Neural progenitor cell (in vitro differentiated cells): Measurements from ENCODE around the gene LRP1B.

Source experiments
- CTCF ChIP-seq: fragments of 200-600 bp; sonication (generic); IDR thresholded peaks from 2 replicates; pipeline ENCODE4 v1.5.1; 2017; ENCODE audit warnings: antibody characterized with exemption, mild to moderate bottlenecking
- EZH2 ChIP-seq: fragments of 200-600 bp; sonication (generic); IDR thresholded peaks from 2 replicates; pipeline ENCODE4 v1.6.1; 2017; ENCODE audit warnings: antibody characterized with exemption, mild to moderate bottlenecking, moderate library complexity
- EZH2phosphoT487 ChIP-seq: fragments of 200-600 bp; sonication (generic); IDR thresholded peaks from 2 replicates; pipeline ENCODE4 v1.6.1; 2017; ENCODE audit warnings: antibody characterized with exemption

- TF ChIP-seq CTCF (no peak), EZH2 (no peak), EZH2phosphoT487 (no peak)
Measured at GRCh38 chr2:140905083-140905781, 1225.6 kb downstream of the LRP1B start.
